UCSD-AML1 (cell line): Measurements from ENCODE around the gene CDCP1.

ENCODE experiments used
- DNase-seq: peaks from one replicate; lab custom pipeline; 2025; ENCODE audit not compliant: unreplicated experiment; lab: John Stamatoyannopoulos, UW

CDCP1 gene

DNA sequence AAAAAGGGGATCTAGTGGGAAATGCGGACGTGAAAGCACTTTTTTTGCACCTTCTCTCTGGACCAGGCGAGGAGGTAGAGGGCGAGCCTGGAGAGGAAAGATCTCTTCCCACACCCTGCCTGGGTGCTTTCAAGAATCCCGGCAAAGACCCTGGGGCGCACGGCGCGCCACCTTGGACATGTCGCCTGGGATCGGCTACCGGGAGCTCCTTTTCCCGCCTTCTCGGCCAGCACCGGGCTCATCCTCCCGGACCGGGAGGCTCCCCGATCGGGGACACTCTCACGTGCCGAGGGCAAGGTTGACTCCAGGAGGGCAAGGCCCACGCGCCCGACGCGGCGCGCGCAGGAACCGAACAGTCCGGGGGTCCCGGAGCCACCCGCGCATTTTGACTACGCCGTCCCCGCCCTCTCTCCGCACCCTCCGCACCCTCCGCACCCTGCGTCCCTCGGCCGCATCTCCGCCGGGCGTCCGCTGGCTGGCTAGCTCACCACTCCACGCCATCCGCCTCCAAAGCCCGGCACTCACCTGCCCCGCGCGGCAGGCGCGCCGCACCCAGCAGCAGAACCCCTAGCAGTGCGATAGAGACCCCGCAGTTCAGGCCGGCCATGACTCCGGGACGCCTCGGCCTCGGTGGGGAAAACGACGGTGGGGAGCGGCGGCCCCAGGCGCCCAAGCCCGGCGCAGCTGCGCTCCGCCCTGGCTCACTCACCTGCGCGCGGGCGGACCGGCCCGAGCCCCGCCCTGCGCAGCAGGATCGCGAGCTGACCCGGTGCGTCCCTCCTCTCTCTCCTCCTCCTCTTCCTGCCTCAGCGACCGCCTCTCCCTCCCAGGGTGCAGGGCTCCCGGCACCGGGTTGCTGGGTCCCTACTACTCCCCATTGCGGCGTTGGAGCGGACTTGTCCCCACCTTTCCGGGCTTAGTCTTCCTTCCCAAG is at the start of gene CDCP1:
Gene CDCP1 (minus strand): TSS at position 698 of the 934 bp plus-strand sequence. CDS start 91 bp downstream, at position 607.
- no peak for DNase-seq

- DNase-seq: no peak
These were observed 48.6 kb upstream of the CDCP1 start for GRCh38 chr3:45194791-45195190.

DNA sequence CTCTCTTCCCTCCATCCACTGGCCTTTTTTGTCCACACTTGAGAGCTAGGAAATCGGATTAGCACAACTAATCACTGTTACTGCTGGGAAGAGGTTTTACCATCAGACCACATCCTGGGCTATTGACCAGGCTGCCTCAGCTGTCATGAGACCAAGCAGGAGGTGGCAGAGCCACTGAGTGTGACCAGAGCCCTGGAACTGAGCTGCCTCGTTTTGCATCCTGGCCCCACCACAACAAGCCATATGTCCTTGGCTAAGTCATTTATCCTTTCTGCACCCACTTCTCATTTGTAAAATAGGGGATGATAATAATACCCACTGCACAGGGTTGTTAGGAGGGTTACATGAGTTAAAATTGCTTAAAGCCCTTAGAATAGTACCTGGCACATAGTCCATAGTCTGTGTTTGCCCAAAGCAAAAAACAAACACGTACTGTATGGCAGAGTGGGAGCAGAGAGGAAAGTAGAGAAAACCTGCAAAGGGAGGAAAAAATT is 45.8 kb upstream of the CDCP1 start:
- peak; percentile 26 for DNase-seq

GRCh38 chr3:45191424-45191823 is 45.2 kb upstream of the CDCP1 start:
- no peak for DNase-seq

- DNase-seq: no peak
These were observed 42.8 kb upstream of the CDCP1 start for GRCh38 chr3:45188719-45189659.

DNA sequence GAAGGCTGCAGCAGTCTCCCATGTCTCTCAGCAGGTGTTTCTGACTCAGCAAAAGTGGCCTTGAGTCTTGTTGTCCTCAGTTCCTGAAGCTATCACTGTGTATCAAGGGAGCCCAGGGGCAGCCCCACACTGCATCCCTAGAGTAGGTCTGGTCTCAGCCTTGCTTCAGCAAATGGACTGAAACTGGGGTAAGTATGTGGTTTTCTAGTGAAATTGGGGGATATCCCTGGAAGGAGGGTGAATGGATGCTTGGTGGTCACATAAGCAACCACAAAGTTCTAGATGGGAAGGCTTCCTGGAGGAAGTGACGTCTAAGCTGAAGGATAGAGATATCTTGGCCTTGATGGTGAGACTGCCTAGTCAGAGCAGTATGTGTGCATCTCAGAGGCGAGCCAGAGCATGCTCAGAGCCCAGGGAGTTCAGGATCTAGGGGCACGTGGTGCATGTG is 41.5 kb upstream of the CDCP1 start:
- DNase-seq: peak; percentile 47

DNA sequence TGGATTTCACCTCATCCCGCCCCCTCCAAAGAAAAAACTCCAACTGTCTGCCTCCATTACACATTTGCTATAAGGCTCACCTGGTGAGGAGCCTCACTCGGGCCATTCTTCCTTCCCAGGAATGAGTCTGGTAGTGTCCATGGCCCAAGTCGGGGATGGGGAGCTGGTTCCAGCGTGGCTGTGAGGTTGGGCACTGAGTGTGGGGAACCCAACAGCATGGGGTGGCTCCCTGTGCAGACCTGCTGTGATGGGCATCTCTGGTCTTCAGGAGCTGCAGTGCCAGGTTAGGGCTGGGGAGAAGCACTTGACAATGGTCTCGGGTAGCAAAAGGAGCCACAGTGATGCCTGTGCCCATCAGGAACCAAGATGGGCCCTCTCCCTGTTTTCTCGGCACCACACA is 40.7 kb upstream of the CDCP1 start:
- no peak for DNase-seq

DNA sequence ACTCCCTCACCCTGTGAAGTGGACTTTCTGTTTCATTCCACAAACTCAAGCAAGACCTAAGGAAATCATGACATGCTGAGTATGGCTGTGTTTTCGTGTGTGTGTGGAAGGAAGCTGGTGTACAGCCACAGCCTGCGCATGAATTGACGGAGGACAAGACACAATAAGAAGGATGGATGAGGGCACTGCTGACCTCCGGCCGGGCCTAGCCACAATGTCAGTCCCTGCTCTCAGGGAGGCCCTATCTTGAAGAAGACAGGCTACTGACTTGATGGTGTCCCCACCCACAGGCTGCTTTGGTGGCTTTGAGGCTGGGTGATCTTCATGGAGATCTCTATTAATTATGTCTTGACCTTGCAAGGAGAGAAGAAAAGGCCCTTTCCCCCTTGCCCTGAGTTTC is 39.3 kb upstream of the CDCP1 start:
- DNase-seq: no peak

DNA sequence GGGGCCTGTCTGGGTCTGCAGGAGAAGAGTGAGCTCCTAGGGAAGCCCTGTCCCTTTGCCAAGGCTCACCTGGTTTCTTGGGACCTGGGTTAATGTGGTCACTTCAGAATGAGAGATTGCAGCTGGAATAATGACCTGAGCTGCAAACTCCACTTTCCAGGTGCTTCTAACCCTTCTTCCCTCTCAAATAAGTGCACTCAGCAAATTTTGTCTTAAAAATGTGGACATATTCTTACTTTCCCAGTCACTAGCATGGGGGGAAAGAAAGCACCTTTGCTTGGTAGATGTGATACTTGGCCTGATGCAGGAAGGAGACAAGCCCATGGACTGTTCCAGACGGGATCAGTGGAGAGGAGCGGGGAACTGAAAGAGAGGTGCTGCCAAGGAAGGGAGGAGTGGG is 38.9 kb upstream of the CDCP1 start:
- no peak for DNase-seq

DNA sequence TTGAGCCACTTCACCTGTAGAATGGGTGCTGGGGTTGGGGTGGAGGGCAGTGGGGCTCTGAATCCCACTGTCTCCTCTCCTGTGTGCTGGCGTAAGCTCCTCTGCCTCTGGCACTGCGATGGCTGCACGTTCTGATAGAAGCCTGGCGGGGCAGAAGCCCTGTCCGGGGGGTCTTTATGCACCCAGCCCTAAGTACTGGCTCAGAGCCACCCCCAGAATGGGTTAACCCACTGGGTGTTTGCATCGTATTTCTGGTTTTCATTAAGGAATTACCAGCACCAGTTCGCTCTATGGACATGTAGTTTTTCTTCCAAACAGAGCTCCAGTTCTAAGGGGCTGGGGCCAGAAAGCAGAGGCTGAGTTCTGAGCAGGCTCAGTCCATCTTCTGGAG is 37.7 kb upstream of the CDCP1 start:
- DNase-seq: no peak

GRCh38 chr3:45182915-45183871 is 37.0 kb upstream of the CDCP1 start:
- DNase-seq: no peak

DNA sequence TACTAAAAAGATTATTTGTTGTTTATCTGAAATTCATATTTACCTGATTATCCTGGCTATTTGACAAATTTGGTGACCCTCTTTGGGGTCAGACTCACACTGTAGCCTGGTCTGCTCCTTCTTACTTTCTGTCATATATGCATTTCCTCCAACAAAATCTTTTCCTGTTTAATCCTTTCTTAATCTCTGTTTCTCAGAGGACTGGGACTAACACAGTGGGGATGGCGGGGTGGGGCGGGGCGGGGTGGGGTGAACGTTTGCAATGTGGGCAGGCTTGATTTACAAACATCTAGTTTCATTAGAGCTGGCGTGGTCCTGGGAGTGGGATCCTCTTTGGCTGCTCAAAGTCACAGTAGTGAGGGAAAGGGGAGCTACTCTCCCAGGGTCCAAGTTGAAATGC is 35.3 kb upstream of the CDCP1 start:
- DNase-seq: no peak

- no peak for DNase-seq
These were observed 34.7 kb upstream of the CDCP1 start for GRCh38 chr3:45180899-45181298.

- DNase-seq: no peak
These were observed 33.9 kb upstream of the CDCP1 start for GRCh38 chr3:45180051-45180450.

DNA sequence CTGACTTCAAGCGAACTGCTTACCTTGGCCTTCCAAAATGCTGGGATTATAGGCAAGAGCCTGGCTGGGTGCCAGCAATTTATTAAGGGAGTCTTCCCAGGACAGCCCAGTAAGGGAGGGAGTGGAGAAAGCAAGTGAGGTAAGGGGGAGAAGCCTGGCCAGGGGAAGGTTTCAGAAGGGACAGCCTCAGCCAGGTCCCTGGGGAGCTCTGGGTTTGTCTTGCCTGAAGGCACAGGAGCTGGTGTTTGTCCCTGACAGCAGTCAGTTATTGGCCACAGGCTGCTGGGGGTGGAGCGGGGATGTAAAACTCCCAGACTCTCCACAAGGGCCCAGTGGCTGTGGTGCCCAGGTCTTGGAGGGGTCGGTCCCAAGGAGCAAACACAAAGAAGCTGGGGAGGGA is 33.0 kb upstream of the CDCP1 start:
- no peak for DNase-seq

DNA sequence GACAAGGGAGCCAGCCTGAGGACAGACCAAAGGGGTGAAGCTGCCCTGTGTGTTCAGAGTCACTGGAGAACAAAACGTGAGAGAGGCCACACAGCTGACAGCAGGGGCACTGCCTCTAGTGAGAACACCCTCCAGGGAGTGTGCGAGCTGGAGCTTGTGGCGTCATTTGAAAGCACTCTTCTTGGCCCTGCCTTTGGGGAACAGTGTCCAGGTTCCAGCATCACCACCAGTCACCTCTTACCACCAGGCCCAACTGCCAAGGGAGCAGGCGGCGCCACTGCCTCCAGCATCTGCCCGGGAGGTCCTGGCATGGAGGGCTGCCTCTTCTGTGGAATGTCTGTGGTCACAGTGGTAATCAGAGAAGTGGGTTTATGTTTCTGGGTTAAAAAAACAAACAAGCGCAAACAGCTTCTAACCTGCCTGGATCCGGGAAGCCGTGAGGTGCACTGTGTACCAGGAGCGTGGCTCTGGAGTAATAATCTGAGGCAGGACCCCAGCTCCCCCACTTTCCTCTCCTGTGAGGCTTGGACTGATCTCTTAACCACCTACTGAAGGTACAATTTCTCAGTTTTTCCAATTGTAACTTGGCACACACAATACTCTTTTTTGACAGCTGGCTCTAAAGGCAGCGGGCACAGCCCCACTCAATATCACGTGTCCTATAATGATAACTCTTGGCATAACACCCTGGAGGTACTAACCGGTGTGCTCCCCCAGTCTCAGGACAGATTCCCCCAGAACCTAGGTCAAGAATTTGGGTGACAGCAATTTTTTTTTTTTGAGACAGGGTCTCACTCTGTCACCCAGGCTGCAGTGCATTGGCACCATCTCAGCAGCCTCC is 32.2 kb upstream of the CDCP1 start:
- no peak for DNase-seq

- DNase-seq: no peak
These were observed 30.7 kb upstream of the CDCP1 start for GRCh38 chr3:45176912-45177311.

DNA sequence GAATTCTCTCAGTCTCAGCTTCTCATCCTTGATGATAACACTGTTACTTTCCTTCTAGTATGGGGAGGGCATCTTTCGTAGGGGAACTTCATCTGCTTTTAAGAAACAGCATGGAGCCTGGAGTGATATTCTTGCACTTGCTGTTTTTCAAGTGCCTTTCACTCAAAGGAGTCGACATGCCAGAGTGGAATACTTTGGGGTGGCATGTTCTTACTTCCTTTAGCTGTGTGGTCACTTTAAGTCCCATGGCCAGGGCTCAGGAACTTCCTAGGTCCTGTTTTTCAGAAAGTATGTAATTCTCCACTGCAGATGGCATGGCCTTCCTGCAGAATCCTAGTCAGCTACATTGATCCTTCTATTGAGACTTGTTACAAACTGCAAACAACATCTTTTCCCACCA is 28.1 kb upstream of the CDCP1 start:
- DNase-seq: no peak

DNA sequence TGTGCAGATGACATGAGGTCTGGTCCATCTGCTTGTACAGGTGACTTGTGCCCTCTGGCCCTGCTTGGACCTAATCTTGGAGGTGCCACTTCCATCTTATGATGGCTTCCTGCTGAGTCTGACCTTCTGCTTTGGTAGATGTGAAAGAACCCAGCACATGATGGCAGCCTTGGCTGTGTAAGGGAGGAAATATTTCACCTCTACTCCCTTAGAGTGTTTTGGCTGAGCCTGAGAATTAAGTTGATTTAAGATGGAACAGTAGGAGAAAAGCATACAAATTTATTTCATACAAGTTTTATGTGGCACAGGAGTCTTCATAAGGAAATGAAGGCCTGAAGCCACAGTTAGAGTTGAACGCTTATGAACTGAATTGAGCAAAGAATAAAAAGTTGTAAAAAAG is 27.6 kb upstream of the CDCP1 start:
- DNase-seq: no peak

- DNase-seq: no peak
These were observed 25.1 kb upstream of the CDCP1 start for GRCh38 chr3:45171283-45171682.
